SHP77 treated with DMSO at 0.1 percent for 48 hours (cell line): ENCODE data around the gene ANAPC16.
"Not testable (repeated sequence)": the region's sequence is repeated elsewhere in the genome, so short reads cannot be mapped to it uniquely, and the experiment has no call there.

Experiments
- DNase-seq: peaks from one replicate; lab custom pipeline; 2025; lab: John Stamatoyannopoulos, UW

The ANAPC16 gene

DNA sequence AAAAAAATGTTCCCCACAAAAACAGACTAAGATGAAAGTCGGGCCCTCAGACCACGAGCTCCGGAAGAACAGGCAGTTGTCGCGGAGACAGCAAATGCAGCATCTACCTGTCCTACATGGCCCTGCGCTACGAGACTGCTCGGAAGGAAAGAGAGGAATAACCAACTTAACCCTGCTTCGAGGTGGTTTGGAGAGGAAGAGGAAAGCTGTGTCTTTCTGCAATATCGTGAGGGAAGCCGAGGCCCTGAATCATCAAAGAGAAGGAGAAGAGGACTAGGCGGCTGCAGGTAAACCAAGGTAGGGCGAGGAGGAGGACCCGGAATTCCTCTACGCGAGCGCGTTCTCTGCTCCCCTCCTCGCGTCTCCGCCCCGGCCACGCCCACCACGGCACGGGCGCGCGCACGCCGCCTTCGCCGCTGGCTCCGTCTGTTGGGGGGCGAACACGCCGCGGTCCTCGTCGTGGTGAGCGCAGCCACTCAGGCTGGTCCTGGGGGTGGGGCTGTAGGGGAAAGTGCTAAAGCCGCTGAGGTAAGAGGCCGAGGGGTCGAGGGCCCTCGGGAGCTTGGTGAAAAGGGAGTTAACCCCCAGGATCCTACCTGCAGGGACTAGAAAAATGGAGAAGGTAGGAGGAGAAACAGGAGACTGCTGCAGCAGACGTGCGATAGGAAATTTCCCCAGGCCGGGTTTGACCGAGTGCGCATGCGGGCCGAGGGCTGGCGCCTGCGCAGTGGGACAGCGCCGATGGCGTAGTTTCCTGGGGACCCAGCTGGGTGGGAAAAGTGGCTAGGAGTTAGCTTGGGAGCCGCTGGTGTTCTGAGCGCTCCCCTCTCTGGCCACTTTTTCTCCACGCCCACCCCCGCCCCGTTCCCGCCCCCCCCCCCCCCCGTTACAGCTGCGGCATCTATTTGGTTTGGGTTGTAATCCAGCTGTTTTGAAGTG lies at the start of gene ANAPC16, which contains the start of gene ASCC1:
ANAPC16 (plus strand) TSS at position 402 of the 939 bp plus-strand sequence. CDS start 7,903 bp downstream, outside the sequence.
ASCC1 (minus strand) TSS at position 666 of the 939 bp plus-strand sequence. CDS start 2,978 bp downstream, outside the sequence.
- DNase-seq = peak; percentile 55

DNA sequence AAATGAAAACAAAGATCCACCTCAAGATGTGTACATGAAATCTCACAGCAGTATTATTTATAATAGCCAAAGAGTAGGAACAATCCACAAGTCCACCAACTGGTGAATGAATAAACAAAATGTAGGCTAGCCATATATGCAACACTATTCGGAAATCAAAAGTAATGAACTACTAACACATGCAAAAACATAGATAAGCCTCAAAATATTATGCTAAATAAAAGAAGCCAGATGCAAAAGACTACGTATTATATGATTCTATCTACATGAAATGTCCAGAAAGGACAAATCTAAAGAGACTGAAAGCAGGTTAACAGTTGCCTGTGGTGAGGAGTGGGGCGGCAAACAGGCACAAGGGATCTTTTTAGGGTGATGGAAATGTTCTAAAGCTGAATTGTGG lies 48.7 kb upstream of the ANAPC16 start:
- no peak for DNase-seq

GRCh38 chr10:72170263-72170662 lies 45.5 kb upstream of the ANAPC16 start:
- DNase-seq = no peak

DNA sequence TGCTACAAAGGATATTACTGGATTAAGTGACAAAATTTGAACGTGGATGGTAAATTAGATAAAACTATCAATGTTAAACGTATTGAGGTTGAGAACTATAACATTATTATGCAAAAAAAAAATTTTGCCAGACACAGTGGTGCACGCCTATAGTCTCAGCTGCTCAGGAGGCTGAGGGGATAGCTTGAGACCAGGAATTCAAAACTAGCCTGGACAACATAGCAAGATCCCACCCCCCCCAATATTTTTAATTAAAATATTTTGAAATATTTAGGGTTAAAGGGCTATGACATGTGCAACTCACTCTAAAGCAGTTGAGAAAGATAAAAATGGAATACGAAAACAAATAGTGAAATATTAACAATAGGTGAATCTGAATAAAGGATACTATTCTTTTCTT lies 45.1 kb upstream of the ANAPC16 start:
- DNase-seq = no peak

- no peak for DNase-seq
Measured at GRCh38 chr10:72171175-72171630, 44.6 kb upstream of the ANAPC16 start.

DNA sequence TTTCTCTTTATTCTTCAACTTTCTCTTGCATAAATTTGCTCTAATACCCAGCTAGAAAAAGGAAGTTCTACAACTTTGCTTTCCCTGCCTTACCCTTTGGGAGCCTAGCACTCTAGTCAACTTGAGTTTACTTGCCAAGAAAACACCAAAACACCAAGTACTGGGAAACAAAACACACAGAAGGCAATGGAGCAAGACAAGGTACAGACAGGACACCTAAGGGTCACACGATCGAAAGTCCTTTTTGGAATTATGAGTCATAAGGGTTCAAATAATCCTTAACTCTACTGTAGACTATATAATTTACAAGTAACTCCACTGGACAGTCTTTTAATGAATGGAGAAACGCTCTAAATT lies 42.6 kb upstream of the ANAPC16 start:
- no peak for DNase-seq

DNA sequence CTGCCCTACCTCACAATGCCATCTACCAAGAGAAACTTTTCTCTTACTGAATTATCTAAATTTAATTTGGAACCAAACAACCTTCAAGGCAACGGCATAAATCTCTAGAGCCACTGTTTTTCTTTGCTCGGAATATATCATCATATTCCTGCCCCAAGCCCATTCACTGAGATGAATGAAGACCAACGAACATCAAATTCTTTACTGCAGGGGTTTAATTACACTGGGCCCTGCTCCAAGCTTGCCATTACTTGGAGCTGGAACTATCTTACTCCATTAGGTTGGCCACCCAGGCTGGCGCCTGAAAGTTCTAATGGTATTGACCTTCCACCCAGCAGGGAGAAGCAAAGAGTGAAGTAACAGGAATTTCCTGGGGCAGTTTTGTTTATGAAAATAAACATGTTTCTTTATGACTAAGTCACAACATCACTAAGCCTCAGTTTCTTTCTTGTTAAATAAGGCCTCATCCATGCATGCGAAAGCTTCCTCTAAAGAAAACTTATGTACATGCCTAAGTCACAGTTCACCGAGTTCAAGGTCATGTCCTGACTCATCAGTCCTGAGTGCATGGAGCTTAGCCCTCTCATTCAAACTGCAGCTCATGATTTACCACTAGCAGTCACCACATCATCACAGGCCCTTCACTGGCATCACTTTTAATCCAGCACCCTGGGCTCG lies 42.1 kb upstream of the ANAPC16 start:
- DNase-seq = no peak

DNA sequence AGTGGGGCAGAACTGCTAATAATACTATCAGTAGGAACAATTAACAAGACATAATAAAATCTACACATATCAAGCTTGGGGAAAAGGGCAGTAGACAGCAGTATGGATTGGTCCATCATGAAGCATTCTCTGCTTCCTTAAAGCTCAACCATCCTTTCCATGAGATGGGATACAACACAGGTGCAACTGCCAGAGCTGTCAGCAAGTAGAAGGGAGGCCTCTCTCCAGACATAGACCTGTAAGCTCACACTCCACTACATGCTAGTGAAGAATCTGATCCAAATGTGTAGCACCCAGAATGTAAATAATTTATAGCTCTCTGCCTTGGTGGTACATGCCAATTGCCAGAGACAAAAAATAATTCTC lies 41.5 kb upstream of the ANAPC16 start:
- DNase-seq = no peak

DNA sequence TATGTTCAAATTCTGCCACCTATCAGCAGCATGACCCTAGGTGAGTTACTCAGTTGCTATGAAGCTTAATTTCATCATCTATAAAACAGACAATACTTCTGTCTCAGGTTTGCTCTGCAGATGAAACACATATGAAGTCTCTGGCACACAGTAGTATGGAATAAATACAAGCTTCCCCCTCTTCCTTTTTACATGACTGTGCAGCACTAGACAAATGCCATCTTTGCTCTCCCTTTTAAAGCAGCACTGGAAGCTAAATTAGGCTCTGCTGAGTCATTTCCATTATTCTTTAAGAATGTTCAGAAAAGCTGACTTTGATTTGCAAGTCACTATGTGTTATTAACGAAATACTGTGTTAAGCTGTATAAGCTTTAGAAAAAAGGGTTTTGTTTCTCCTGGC lies 40.7 kb upstream of the ANAPC16 start:
- no peak for DNase-seq

- DNase-seq = no peak
Measured at GRCh38 chr10:72176701-72177100, 39.1 kb upstream of the ANAPC16 start.

GRCh38 chr10:72177454-72177853 lies 38.4 kb upstream of the ANAPC16 start:
- DNase-seq = no peak

GRCh38 chr10:72184156-72184555 lies 31.7 kb upstream of the ANAPC16 start:
- DNase-seq = no peak

- DNase-seq = no peak
Measured at GRCh38 chr10:72186258-72186981, 29.4 kb upstream of the ANAPC16 start.

DNA sequence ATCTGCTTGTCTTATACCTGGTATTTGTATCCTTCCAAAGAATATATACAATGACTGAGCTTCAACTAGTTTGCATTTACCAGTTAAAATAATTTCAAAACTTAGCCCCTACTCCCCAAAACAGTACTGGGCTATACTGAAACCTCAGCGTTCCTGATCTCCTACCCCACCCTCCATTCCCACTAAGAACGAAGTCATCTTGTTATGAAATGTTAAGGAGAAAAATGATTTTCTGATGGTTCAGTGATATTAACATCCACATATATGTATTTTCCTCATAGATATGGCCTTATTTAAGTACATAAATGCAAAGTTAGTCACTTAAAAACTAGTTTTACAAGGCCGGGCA lies 28.9 kb upstream of the ANAPC16 start:
- DNase-seq = no peak

DNA sequence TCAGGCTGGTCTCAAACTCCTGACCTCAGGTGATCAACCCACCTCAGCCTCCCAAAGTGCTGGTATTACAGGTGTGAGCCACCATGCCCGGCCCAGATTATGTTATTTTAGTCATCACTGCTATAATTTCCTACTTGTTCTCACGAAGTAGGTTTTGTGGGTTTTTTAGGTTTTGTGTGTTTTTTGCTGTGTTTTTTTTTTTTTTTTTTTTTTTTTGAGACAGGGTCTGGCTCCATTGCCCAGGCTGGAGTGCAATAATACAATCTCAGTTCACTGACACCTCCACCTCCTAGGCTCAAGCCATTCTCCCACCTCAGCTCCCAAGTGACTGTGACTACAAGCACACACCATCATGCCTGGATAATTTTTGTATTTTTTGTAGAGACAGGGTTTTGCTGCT lies 20.9 kb upstream of the ANAPC16 start:
- no peak for DNase-seq

GRCh38 chr10:72200883-72201282 lies 14.9 kb upstream of the ANAPC16 start:
- DNase-seq = no peak

- no peak for DNase-seq
Measured at GRCh38 chr10:72201293-72201692, 14.5 kb upstream of the ANAPC16 start.

DNA sequence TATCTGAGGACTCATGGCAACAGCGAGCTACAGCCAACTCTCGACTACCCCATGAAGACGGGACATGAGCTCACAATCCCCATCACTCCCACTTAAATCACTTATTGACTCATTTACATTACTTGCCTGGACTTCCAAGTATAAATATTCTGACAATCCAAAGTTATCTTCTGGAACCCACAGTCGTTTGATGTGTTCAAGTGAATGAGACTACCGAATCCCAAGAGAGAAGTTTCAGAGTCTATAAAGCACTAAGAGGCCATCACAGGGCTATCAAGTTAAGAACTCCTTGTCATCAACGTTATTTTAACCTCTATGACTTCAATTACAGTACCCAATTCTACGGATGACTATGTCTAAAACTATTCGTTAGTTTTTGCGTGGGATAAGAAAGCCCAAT lies 11.5 kb upstream of the ANAPC16 start:
- DNase-seq = no peak

- DNase-seq = no peak
Measured at GRCh38 chr10:72204724-72205123, 11.1 kb upstream of the ANAPC16 start.

DNA sequence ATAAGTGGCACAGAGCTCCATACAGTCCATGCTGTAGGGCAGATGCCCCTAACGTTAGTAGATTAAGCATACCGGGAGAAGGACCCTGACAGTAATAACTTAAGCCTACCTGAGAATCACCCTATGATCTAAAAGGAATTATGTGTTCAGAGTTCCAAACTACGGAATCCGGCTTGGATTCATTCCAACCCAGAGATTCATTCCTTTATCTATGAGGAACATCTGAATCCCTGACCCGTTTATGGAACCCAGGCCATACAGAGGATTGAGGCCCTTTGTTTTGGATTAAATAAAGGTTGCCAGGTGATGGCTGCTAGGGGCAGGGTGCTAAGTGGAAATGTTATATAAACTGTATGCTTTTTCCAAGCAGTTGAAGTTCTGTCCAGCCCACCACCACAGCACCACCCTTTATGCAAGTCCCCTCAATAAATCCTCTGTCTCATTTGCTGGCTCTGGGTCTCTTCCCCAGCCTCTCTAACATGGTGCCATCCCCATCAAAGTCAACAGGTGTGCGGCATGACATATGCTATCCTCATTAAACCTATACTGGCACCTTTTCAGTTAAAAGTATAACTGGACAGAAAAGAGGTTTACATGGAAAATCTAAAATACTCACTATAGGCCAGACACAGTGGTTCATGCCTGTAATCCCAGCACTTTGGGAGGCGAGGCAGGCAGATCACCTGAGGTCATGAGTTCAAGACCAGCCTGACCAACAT lies 9.1 kb upstream of the ANAPC16 start:
- no peak for DNase-seq

- not testable (repeated sequence) for DNase-seq
Measured at GRCh38 chr10:72208526-72208925, 7.3 kb upstream of the ANAPC16 start.

DNA sequence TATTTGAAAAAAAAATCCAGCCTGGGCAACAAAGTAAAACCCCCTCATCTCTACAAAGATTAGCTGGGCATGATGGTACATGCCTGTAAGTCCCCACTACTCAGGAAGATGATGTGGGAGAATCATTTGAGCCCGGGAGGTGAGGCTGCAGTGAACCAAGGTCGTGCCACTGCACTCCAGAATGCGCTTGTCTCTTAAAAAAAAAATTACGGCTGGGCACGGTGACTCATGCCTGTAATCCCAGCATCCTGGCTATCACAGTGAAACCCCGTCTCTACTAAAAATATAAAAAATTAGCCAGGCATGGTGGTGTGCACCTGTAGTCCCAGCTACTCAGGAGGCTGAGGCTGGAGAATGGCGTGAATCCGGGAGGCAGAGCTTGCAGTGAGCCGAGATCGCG lies 4.4 kb upstream of the ANAPC16 start:
- not testable (repeated sequence) for DNase-seq
